ENCODE results near the gene WSCD2. TPM values are rescaled to one million over a fixed set of nuclear protein-coding genes. Genes with fewer than 3 reads are reported as not detected.

Gene WSCD2
- total and polyA plus RNA-seq, 2 of the 4 experiments (the other 2 are of a cell fraction) = not detected

DNA sequence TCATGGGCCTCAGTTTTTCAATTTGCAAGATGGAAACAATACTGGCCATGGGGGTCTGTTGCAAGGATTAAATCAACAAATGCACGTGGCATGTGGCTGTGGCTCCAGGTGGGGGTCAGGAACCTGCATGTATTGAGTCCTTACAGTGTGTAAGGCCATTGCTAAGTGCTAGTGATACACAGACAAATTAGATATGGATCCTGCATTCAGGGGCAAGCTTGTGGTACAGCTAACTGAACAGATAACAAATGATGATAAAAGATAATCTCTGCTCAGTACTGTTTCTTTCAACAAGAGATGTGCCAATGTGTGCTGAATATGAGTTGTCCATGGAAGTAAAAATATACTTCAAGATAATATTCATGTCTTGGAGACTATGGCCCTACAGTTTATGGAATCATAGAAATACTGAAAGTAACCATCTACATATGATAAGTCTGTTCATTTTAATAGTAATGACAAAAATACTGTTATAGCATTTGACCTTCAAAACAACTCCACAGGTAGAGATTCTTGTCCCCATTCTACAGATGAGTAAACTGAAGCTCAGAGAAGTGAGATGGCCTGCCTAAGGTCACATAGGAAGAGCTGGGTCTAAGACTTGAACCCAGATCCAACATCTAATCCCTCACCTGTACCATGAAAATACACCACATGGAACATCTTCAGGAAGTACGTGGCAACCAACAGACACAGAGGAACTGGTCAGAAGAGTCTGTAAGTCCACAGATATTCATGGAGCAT, 7.2 kb upstream of the WSCD2 start:
- Histone ChIP-seq H3K4me2 (ENCODE audit: low read depth, low read length) (no peak overlapping the region), H3K18ac (ENCODE audit: low read depth, low read length) (no peak overlapping the region), H2BK15ac (ENCODE audit: low read depth, low read length) (no peak overlapping the region), H4K8ac (ENCODE audit: low read depth in 2 of 2, low read length in 2 of 2) (no peak overlapping the region), H2AK5ac (ENCODE audit: low read depth, low read length) (no peak overlapping the region), H3K23ac (ENCODE audit: low read depth, low read length) (no peak overlapping the region), H4K20me1 (ENCODE audit: insufficient read depth, low read length) (no peaks in the 10 kb centered on the region), H3K4me1 (ENCODE audit: control insufficient read depth, insufficient read depth, low read length) (no peaks in the 10 kb centered on the region), H3K14ac (replicated peaks; ENCODE audit: low read depth, low read length) (no peak overlapping the region), H3K9me1 (ENCODE audit: insufficient read depth, low read length) (no peaks in the 10 kb centered on the region), H3K79me1 (ENCODE audit: low read depth in 1 of 2, low read length in 2 of 2) (no peaks in the 10 kb centered on the region), H3K9me3 (ENCODE audit: control insufficient read depth, insufficient read depth, low read length) (no peaks in the 10 kb centered on the region), H3K4ac (ENCODE audit: low read depth, low read length) (no peak overlapping the region), H4K5ac (ENCODE audit: low read depth, low read length) (no peak overlapping the region), H3K36me3 (ENCODE audit: control insufficient read depth, insufficient read depth, low read length) (no peaks in the 10 kb centered on the region), H3K27ac (ENCODE audit: insufficient read depth, low read length) (no peak overlapping the region), H2AFZ (replicated peaks; ENCODE audit: low read length, poor library complexity) (no peak overlapping the region), H2BK120ac (ENCODE audit: low read depth, low read length) (no peak overlapping the region), H4K91ac (ENCODE audit: insufficient read depth, low read depth, low read length) (no peak overlapping the region), H3K9ac (ENCODE audit: low read depth, low read length) (no peak overlapping the region), H3K56ac (ENCODE audit: extremely low read depth, insufficient read depth, low read length) (no peak overlapping the region), H2BK20ac (ENCODE audit: low read depth, low read length) (no peak overlapping the region), H2BK5ac (ENCODE audit: low read depth, low read length, poor library complexity, severe bottlenecking) (no peak overlapping the region), H2AK9ac (replicated peaks; ENCODE audit: low read depth, low read length, poor library complexity) (no peak overlapping the region), H3K4me3 (ENCODE audit: insufficient read depth, low read depth, low read length) (no peak overlapping the region), H3K27me3 (ENCODE audit: control insufficient read depth, insufficient read depth, low read length) (no peaks in the 10 kb centered on the region)
- no TSS peak for BruUV-seq (replicated peaks)
- dilution Hi-C loops (cut with HindIII; ENCODE audit: low sequenced_read_pairs, unreplicated experiment) (no loop called here), in situ Hi-C loops (cut with MboI; ENCODE audit: low sequenced_read_pairs) (no loop called here), intact Hi-C loops (cut with micrococcal nuclease) (no loop called here)
- ChIA-PET CTCF (no interaction called here), POLR2A (ENCODE audit: unreplicated experiment) (no interaction called here)
- ATAC-seq (ENCODE audit: low read depth) (no peak), DNase-seq (no peak)
- TF ChIP-seq NFE2L2 (IDR thresholded peaks at IDR 0.05; ENCODE audit: low read depth, low read length) = no peak
- no peak for TF ChIP-seq MAFK (IDR thresholded peaks at IDR 0.05; ENCODE audit: low read depth, low read length)
- TF ChIP-seq CTCF (conservative IDR thresholded peaks at IDR 0.05; ENCODE audit: low read depth, low read length) = no peak
- no peak for TF ChIP-seq CHD1 (IDR thresholded peaks at IDR 0.05; ENCODE audit: low read depth, low read length)
- TF ChIP-seq MXI1 (IDR thresholded peaks at IDR 0.05; ENCODE audit: borderline replicate concordance, low read depth, low read length) = no peak
- TF ChIP-seq SMC3 (IDR thresholded peaks at IDR 0.05; ENCODE audit: low read depth, low read length) = no peak
- TF ChIP-seq, protein P1, sequence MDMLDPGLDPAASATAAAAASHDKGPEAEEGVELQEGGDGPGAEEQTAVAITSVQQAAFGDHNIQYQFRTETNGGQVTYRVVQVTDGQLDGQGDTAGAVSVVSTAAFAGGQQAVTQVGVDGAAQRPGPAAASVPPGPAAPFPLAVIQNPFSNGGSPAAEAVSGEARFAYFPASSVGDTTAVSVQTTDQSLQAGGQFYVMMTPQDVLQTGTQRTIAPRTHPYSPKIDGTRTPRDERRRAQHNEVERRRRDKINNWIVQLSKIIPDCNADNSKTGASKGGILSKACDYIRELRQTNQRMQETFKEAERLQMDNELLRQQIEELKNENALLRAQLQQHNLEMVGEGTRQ (IDR thresholded peaks at IDR 0.05; ENCODE audit: low read depth, low read length) = no peak
- TF ChIP-seq BHLHE40 (IDR thresholded peaks at IDR 0.05; ENCODE audit: low read depth, low read length) = no peak
- no peak for TF ChIP-seq RFX5 (IDR thresholded peaks at IDR 0.05; ENCODE audit: low read depth, low read length)
- TF ChIP-seq RCOR1 (IDR thresholded peaks at IDR 0.05; ENCODE audit: insufficient replicate concordance, low read length) = no peak
- TF ChIP-seq POLR2A (IDR thresholded peaks at IDR 0.05; ENCODE audit: low read depth, low read length) = no peak
- no peak for TF ChIP-seq FOS (IDR thresholded peaks at IDR 0.05; ENCODE audit: low read depth, low read length)
- TF ChIP-seq MAZ (IDR thresholded peaks at IDR 0.05; ENCODE audit: borderline replicate concordance, low read depth, low read length) = no peak
- TF ChIP-seq, protein P2, sequence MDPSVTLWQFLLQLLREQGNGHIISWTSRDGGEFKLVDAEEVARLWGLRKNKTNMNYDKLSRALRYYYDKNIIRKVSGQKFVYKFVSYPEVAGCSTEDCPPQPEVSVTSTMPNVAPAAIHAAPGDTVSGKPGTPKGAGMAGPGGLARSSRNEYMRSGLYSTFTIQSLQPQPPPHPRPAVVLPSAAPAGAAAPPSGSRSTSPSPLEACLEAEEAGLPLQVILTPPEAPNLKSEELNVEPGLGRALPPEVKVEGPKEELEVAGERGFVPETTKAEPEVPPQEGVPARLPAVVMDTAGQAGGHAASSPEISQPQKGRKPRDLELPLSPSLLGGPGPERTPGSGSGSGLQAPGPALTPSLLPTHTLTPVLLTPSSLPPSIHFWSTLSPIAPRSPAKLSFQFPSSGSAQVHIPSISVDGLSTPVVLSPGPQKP (IDR thresholded peaks at IDR 0.05; ENCODE audit: borderline replicate concordance, low read depth, low read length) = no peak
- no peak for TF ChIP-seq RAD21 (IDR thresholded peaks at IDR 0.05; ENCODE audit: low read length)
- no peak for TF ChIP-seq CEBPB (IDR thresholded peaks at IDR 0.05; ENCODE audit: low read depth, low read length)
- WGBS, 2 experiments (ENCODE audit: extremely low coverage in 2 of 2, insufficient read length in 1 of 2) = no CpG with 5 or more reads among the region's 2 CpGs

Measured in IMR-90 (cell line).